CD4-positive, alpha-beta memory T cell (primary cell): ENCODE measurements around the gene ABHD4. TPM values are rescaled to one million over a fixed set of nuclear protein-coding genes. Genes with fewer than 3 reads are reported as not detected.
"Not testable (repeated sequence)": the region's sequence is repeated elsewhere in the genome, so short reads cannot be mapped to it uniquely, and the experiment has no call there.

Experiments used
- CTCF ChIA-PET: fragments of 350-600 bp; sonication (Branson Sonifier 250); formaldehyde crosslinking; loops from one replicate; lab custom pipeline; 2021; ENCODE audit warnings: inconsistent platforms; ENCODE audit not compliant: partially characterized antibody; lab: Charles Lee
- POLR2A ChIA-PET: fragments of 350-600 bp; sonication (Branson Sonifier 250); formaldehyde crosslinking; loops from one replicate; lab custom pipeline; 2021; ENCODE audit not compliant: partially characterized antibody; lab: Charles Lee
- DNase-seq, 5 donors: peaks; one replicate each; pipeline versions ENCODE4 v3.0.0 to v3.0.0-alpha.2; 2020 to 2022; ENCODE audit warnings: mixed read lengths in 1 of 5
- H3K27ac ChIP-seq: one replicate; pipeline ENCODE4 v1.7.0; 2013; ENCODE audit warnings: low read depth, low read length
- H3K27me3 ChIP-seq: 2 replicates; pipeline ENCODE4 v1.7.0; 2013; ENCODE audit warnings: mild to moderate bottlenecking, low read length, moderate library complexity; ENCODE audit not compliant: insufficient read depth
- H3K36me3 ChIP-seq: 2 replicates; pipeline ENCODE4 v1.7.0; 2013; ENCODE audit warnings: mild to moderate bottlenecking, low read length, moderate library complexity; ENCODE audit not compliant: insufficient read depth
- H3K4me1 ChIP-seq: 2 replicates; pipeline ENCODE4 v1.7.0; 2013; ENCODE audit warnings: mild to moderate bottlenecking, low read length, moderate library complexity; ENCODE audit not compliant: insufficient read depth
- H3K4me3 ChIP-seq, 2 donors: one replicate each; pipeline ENCODE4 v1.7.0; 2013; ENCODE audit warnings: low read length in 2 of 2, mild to moderate bottlenecking in 1 of 2
- H3K9me3 ChIP-seq, 2 donors: one replicate each; pipeline ENCODE4 v1.7.0; 2013; ENCODE audit warnings: low read length in 2 of 2, control low read depth in 1 of 2; ENCODE audit not compliant: control insufficient read depth in 1 of 2
- H3K27ac Mint-ChIP-seq, 7 donors: one replicate each; pipeline ENCODE4 v1.8.0; 2020 to 2021; ENCODE audit warnings: mixed read lengths in 7 of 7, mild to moderate bottlenecking in 6 of 7, inconsistent platforms in 3 of 7, moderate library complexity in 3 of 7
- H3K27me3 Mint-ChIP-seq, 2 donors: one replicate each; pipeline ENCODE4 v1.8.0; 2020 to 2021; ENCODE audit warnings: mixed read lengths in 2 of 2
- H3K36me3 Mint-ChIP-seq, 2 donors: one replicate each; pipeline ENCODE4 v1.8.0; 2020 to 2021; ENCODE audit warnings: mixed read lengths in 2 of 2, inconsistent platforms in 1 of 2, mild to moderate bottlenecking in 1 of 2
- H3K4me1 Mint-ChIP-seq, 4 donors: one replicate each; pipeline ENCODE4 v1.8.0; 2020 to 2021; ENCODE audit warnings: mixed read lengths in 4 of 4, mild to moderate bottlenecking in 1 of 4
- H3K4me3 Mint-ChIP-seq, 8 donors: one replicate each; pipeline ENCODE4 v1.8.0; 2020 to 2021; ENCODE audit warnings: mixed read lengths in 8 of 8, mild to moderate bottlenecking in 7 of 8, moderate library complexity in 6 of 8, inconsistent platforms in 3 of 8
- H3K9me3 Mint-ChIP-seq, 8 donors: one replicate each; pipeline ENCODE4 v1.8.0; 2020 to 2021; ENCODE audit warnings: mixed read lengths in 8 of 8, mild to moderate bottlenecking in 5 of 8, inconsistent platforms in 3 of 8, moderate library complexity in 1 of 8
- intact Hi-C: fragments of 100-400 bp; cut with micrococcal nuclease; formaldehyde crosslinking; loops from one replicate; pipeline ENCODE4 v1.15.1; 2023
- polyA plus RNA-seq, 2 donors: library from polyadenylated mRNA; unstranded; fragments of 300-500 nt; fragmentation: Illumina TruSeq; gene quantifications; one replicate each; pipeline ENCODE4 v1.2.3, GENCODE V29; 2021
- total RNA-seq, 2 experiments: library from RNA; stranded (reverse); gene quantifications; one replicate each; pipeline ENCODE4 v1.2.3, GENCODE V29; 2021

ABHD4 gene
- total and polyA plus RNA-seq, 4 experiments from 2014 or later: 6.2 to 22.4 (median 15.9) TPM

DNA sequence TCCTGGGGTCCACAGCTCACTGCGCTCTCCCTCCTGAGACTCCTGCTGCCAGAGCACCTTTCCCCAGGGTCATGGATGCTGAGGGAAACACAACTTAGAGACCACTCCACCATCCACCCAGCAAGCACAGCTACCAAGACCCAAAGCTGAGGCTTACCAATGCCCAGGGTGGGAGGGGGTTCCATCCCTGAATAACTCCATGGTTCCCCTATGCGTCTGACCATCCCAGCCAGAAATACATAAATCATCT is 45.3 kb upstream of the ABHD4 start:
- DNase-seq: peak in 1 of 5 donors; percentile 33
- H3K27me3 Mint-ChIP-seq: peaks cover 2 to 4% of the 10 kb centered on the region in 2 donors
- POLR2A ChIA-PET: interaction anchor here (0.6 to 19.8 kb wide), 29 partner anchors 14 to 910 kb away, joined by 3 to 1762 read pairs (median 4); partner anchors contain the start of gene DAD1
- H3K4me3 Mint-ChIP-seq: peak overlapping the region in 7 of 8 donors; percentile 56 to 91 (median 77)
- Histone ChIP-seq H3K4me1 (peaks cover 96% of the 10 kb centered on the region), H3K27ac (peak overlapping the region; percentile 97), H3K27me3 (no peaks in the 10 kb centered on the region), H3K36me3 (peaks cover 48% of the 10 kb centered on the region), H3K9me3 (no peaks in the 10 kb centered on the region), H3K4me3 (no peak overlapping the region)
- peaks cover 51 to 72% of the 10 kb centered on the region in 2 donors for H3K36me3 Mint-ChIP-seq
- intact Hi-C loops: no loop called here
- H3K9me3 Mint-ChIP-seq: peaks cover 0 to 6% (median 1%) of the 10 kb centered on the region in 8 donors
- peaks cover 81 to 97% (median 89%) of the 10 kb centered on the region in 4 donors for H3K4me1 Mint-ChIP-seq
- CTCF ChIA-PET: interaction anchor here (0.8 to 6.2 kb wide), 18 partner anchors 9 to 829 kb away, joined by 3 to 81 read pairs (median 4); no protein-coding TSS in a partner anchor
- H3K27ac Mint-ChIP-seq: peak overlapping the region; percentile 97 to 100 (median 100)

DNA sequence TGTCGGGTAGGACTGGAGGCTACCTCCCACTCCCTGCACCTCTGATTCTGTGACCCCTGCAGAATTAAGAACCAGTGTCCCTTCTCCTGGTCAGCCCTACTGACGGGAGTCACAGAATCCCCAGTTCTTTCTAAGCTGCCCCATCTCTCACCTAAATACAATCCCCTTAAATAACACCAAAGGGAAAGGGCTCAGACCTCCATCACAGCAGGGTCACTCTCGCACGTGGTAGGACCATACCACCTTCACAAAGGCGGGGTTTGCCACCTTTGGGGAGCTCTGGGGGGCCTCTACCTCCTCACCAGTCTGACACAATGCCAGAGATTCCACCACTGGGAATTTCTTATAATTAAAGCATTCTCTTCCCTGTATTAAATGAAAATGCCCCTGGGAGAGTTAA is 44.7 kb upstream of the ABHD4 start:
- peak in 2 of 5 donors; percentile 27 to 52 for DNase-seq
- H3K9me3 Mint-ChIP-seq: peaks cover 0 to 6% (median 1%) of the 10 kb centered on the region in 8 donors
- ChIA-PET CTCF (interaction anchor here (0.8 to 6.2 kb wide), 14 partner anchors 14 to 830 kb away, joined by 3 to 81 read pairs (median 4); no protein-coding TSS in a partner anchor), POLR2A (interaction anchor here (0.7 to 19.8 kb wide), 19 partner anchors 7 to 805 kb away, joined by 3 to 1762 read pairs (median 4); partner anchors contain the start of gene DAD1)
- Histone ChIP-seq H3K9me3 (no peaks in the 10 kb centered on the region), H3K4me1 (peaks cover 96% of the 10 kb centered on the region), H3K4me3 (no peak overlapping the region), H3K27me3 (no peaks in the 10 kb centered on the region), H3K27ac (peak overlapping the region; percentile 97), H3K36me3 (peaks cover 42% of the 10 kb centered on the region)
- peaks cover 80 to 97% (median 88%) of the 10 kb centered on the region in 4 donors for H3K4me1 Mint-ChIP-seq
- intact Hi-C loops: no loop called here
- peak overlapping the region; percentile 97 to 100 (median 100) for H3K27ac Mint-ChIP-seq
- H3K27me3 Mint-ChIP-seq: peaks cover 2 to 4% of the 10 kb centered on the region in 2 donors
- peaks cover 44 to 66% of the 10 kb centered on the region in 2 donors for H3K36me3 Mint-ChIP-seq
- peak overlapping the region; percentile 26 to 91 (median 76) for H3K4me3 Mint-ChIP-seq

DNA sequence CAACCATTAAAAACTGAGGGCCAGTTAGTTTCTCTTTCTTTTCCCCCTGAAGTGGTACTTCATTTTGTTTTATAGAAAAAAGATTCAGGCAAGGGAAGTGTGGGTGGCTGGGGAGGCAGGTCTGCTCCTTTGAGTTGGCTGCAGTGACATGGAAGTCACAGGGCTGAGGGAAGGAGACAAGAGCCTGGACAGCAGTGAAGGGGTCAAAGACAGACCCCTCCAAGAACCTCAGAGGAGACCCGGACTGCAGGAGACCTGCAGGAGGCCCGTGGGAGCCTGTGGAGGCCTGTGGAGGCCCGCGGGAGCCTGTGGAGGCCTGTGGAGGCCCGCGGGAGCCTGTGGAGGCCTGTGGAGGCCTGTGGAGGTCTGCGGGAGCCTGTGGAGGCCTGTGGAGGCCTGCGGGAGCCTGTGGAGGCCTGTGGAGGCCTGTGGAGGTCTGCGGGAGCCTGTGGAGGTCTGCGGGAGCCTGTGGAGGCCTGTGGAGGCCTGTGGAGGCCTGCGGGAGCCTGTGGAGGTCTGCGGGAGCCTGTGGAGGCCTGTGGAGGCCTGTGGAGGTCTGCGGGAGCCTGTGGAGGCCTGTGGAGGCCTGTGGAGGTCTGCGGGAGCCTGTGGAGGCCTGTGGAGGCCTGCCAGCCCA is 44.1 kb upstream of the ABHD4 start:
- Histone ChIP-seq H3K36me3 (peaks cover 40% of the 10 kb centered on the region), H3K4me1 (peaks cover 97% of the 10 kb centered on the region), H3K27ac (peak overlapping the region; percentile 97)
- ChIA-PET CTCF (interaction anchor here (1.2 to 6.2 kb wide), 8 partner anchors 14 to 702 kb away, joined by 3 to 305 read pairs (median 12); no protein-coding TSS in a partner anchor), POLR2A (interaction anchor here (0.7 to 19.8 kb wide), 17 partner anchors 7 to 702 kb away, joined by 3 to 1762 read pairs (median 28); partner anchors contain the start of gene DAD1)
- H3K27me3 Mint-ChIP-seq, H3K27me3 ChIP-seq, H3K9me3 Mint-ChIP-seq, H3K9me3 ChIP-seq, intact Hi-C loops, H3K4me3 ChIP-seq: not testable (repeated sequence)
- Mint-ChIP-seq H3K27ac (peak overlapping the region; percentile 98 to 100 (median 100)), H3K36me3 (peaks cover 40 to 62% of the 10 kb centered on the region in 2 donors), H3K4me3 (peak overlapping the region; percentile 26 to 91 (median 76)), H3K4me1 (peaks cover 82 to 97% (median 90%) of the 10 kb centered on the region in 4 donors)
- peak in 3 of 5 donors; percentile 52 to 59 (median 58) for DNase-seq

DNA sequence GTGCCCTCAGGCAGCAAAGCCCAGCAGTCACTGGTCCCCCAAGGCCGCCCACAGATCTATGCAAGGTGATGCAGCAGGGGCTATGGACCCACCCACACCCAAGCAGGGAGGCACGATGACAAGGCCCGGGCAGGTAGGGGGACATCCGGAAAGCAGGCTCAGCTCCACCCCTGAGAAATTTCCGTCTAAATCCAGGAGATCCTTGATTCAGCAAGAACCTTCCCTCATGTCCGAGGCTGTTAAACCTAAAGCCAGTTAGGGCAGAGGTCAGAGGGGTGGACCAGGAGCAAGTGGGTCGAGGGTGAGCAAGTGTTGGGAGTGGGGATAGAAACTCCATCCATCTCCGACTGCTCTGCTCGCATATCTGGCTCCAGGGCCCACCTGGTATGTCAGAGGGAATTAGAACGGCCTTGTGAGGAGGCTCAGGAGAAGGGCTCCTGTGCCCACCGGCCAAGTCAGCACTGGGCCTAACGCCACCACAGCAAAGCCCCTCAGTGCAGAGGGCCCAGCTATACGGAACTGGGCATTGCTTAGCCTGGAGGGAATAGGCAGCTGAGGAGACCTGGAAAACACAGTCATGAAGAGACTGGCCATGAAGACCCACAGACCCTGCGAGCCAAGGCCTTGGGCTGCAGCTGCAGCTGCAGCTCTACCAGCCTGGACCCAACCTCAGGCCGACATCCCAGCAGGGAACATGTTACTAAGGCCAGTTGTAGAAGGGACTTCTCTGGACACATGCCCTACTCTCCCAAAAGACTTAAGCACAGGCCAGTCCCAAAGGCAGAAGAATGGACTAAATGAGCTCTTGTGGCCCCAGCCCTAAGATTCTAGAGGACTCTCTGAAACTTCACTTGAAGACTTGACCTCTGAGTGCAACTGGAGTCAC is 43.4 kb upstream of the ABHD4 start:
- Histone ChIP-seq H3K4me1 (peaks cover 97% of the 10 kb centered on the region), H3K36me3 (peaks cover 32% of the 10 kb centered on the region), H3K4me3 (no peak overlapping the region), H3K27me3 (no peaks in the 10 kb centered on the region), H3K27ac (peak overlapping the region; percentile 97), H3K9me3 (no peaks in the 10 kb centered on the region)
- peaks cover 0 to 8% (median 1%) of the 10 kb centered on the region in 8 donors for H3K9me3 Mint-ChIP-seq
- POLR2A ChIA-PET: interaction anchor here (1.0 to 19.8 kb wide), 37 partner anchors 8 to 831 kb away, joined by 3 to 1762 read pairs (median 13); partner anchors contain the start of genes ABHD4, DAD1, HAUS4 and PRMT5
- H3K4me1 Mint-ChIP-seq: peaks cover 78 to 97% (median 89%) of the 10 kb centered on the region in 4 donors
- H3K36me3 Mint-ChIP-seq: peaks cover 33 to 55% of the 10 kb centered on the region in 2 donors
- DNase-seq: peak in 3 of 5 donors; percentile 31 to 58 (median 36)
- CTCF ChIA-PET: interaction anchor here (1.0 to 3.5 kb wide), 17 partner anchors 8 to 707 kb away, joined by 3 to 305 read pairs (median 18); partner anchors contain the start of gene DAD1
- peak overlapping the region in 7 of 8 donors; percentile 40 to 96 (median 84) for H3K4me3 Mint-ChIP-seq
- intact Hi-C loops: loop anchor here (5.0 kb wide), 4 partner anchors 32 to 842 kb away; no protein-coding TSS in a partner anchor
- H3K27ac Mint-ChIP-seq: peak overlapping the region; percentile 98 to 100 (median 100)
- peaks cover 2 to 4% of the 10 kb centered on the region in 2 donors for H3K27me3 Mint-ChIP-seq

DNA sequence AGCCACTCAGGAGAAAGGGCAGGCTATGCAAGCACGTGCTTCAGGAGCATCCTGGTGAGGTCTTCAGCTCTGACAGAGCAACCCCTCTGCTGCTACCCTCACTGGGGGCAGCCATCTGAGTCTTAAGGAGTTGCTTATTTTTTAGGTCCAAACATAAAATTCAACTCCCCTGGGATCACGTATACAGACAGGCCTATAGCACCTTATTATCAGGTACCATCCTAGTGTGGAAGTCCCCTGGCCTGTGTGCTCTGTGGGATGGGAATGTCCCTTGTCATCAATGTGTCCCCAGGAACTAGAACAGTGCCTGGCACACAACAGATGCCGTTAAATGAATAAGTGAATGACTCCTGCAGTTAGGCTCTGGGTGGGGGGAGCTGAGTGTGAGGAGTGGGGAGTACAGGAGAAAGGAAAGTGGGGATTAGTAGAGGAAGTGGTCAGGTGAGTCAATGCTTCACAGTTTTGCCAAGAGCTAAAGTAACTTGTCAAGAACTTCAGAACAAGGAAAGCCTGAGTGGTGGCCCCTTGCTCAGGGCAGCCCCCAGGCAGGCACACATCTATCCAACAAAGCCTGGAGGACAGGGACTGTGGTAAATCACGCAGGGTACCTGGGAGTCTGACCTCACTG is 42.6 kb upstream of the ABHD4 start:
- POLR2A ChIA-PET: interaction anchor here (0.7 to 19.8 kb wide), 75 partner anchors 9 to 943 kb away, joined by 3 to 1762 read pairs (median 8); partner anchors contain the start of genes ABHD4, AJUBA, CDH24 and DAD1

More for the DNA sequence above, 42.6 kb upstream of the ABHD4 start:
- no peak overlapping the region for H3K4me3 ChIP-seq
- peaks cover 25 to 50% of the 10 kb centered on the region in 2 donors for H3K36me3 Mint-ChIP-seq
- no peaks in the 10 kb centered on the region for H3K9me3 ChIP-seq
- H3K27me3 Mint-ChIP-seq: peaks cover 2 to 4% of the 10 kb centered on the region in 2 donors
- H3K4me3 Mint-ChIP-seq: peak overlapping the region; percentile 77 to 96 (median 88)
- no peaks in the 10 kb centered on the region for H3K27me3 ChIP-seq
- H3K4me1 ChIP-seq: peaks cover 97% of the 10 kb centered on the region
- peaks cover 0 to 8% (median 1%) of the 10 kb centered on the region in 8 donors for H3K9me3 Mint-ChIP-seq
- peak overlapping the region; percentile 98 to 100 (median 100) for H3K27ac Mint-ChIP-seq
- DNase-seq: peak; percentile 54 to 92 (median 58)
- peaks cover 77 to 97% (median 88%) of the 10 kb centered on the region in 4 donors for H3K4me1 Mint-ChIP-seq
- CTCF ChIA-PET: interaction anchor here (0.7 to 3.5 kb wide), 34 partner anchors 9 to 832 kb away, joined by 3 to 305 read pairs (median 12); partner anchors contain the start of gene DAD1
- H3K36me3 ChIP-seq: peaks cover 25% of the 10 kb centered on the region
- intact Hi-C loops: loop anchor here (1.0 to 5.0 kb wide), 19 partner anchors 9 to 843 kb away; partner anchors contain the start of gene DAD1
- H3K27ac ChIP-seq: peak overlapping the region; percentile 97
